Neural cell (in vitro differentiated cells): ENCODE measurements around the gene CAPN12. TPM values are rescaled to one million over a fixed set of nuclear protein-coding genes. Genes with fewer than 3 reads are reported as not detected.

Source experiments
- H2AFZ ChIP-seq: fragments of 200-600, 300-800 bp; sonication (generic), shearing (Covaris generic); 2 replicates; pipeline ENCODE4 v1.6.0; 2014; ENCODE audit warnings: low read depth, mild to moderate bottlenecking, antibody characterized with exemption, low read length, moderate library complexity
- H3F3A ChIP-seq: fragments of 200-600 bp; shearing (Covaris generic); 2 replicates; pipeline ENCODE4 v1.6.1; 2016; ENCODE audit warnings: mild to moderate bottlenecking, moderate library complexity, mixed read lengths, antibody characterized with exemption, low read length; ENCODE audit not compliant: insufficient read depth, poor library complexity, severe bottlenecking
- H3K27ac ChIP-seq: fragments of 200-600, 300-800 bp; sonication (generic), shearing (Covaris generic); 2 replicates; pipeline ENCODE4 v1.5.1; 2014; ENCODE audit warnings: mild to moderate bottlenecking, low read length, moderate library complexity
- H3K27me3 ChIP-seq: fragments of 300-800, 200-600 bp; sonication (generic), shearing (Covaris generic); 2 replicates; pipeline ENCODE4 v1.6.0; 2014; ENCODE audit warnings: mild to moderate bottlenecking, low read depth, low read length, moderate library complexity; ENCODE audit not compliant: insufficient read depth
- H3K36me3 ChIP-seq: fragments of 300-800, 200-600 bp; sonication (generic), shearing (Covaris generic); 2 replicates; pipeline ENCODE4 v1.5.1; 2014; ENCODE audit warnings: mild to moderate bottlenecking, antibody characterized with exemption, low read length, moderate library complexity; ENCODE audit not compliant: insufficient read depth
- H3K4me2 ChIP-seq: fragments of 300-800, 200-600 bp; sonication (generic), shearing (Covaris generic); 2 replicates; pipeline ENCODE4 v1.6.0; 2014; ENCODE audit warnings: mild to moderate bottlenecking, low read length
- H3K4me3 ChIP-seq: fragments of 300-800, 200-600 bp; sonication (generic), shearing (Covaris generic); 2 replicates; pipeline ENCODE4 v1.5.1; 2014; ENCODE audit warnings: mild to moderate bottlenecking, low read length, moderate library complexity
- H3K79me2 ChIP-seq: fragments of 200-600 bp; shearing (Covaris generic); replicated peaks from 2 replicates; pipeline ENCODE4 v1.6.0; 2014; ENCODE audit warnings: mild to moderate bottlenecking, low read length, moderate library complexity; ENCODE audit not compliant: insufficient read depth
- H3K9ac ChIP-seq: fragments of 300-800, 200-600 bp; sonication (generic), shearing (Covaris generic); 2 replicates; pipeline ENCODE4 v1.6.1; 2016; ENCODE audit warnings: mild to moderate bottlenecking, low read length, mixed read lengths
- H3K9me2 ChIP-seq: fragments of 200-600 bp; shearing (Covaris generic); 2 replicates; pipeline ENCODE4 v1.6.1; 2016; ENCODE audit warnings: mild to moderate bottlenecking, low read length, mixed read lengths; ENCODE audit not compliant: insufficient read depth
- H3K9me3 ChIP-seq: fragments of 200-600, 300-800 bp; sonication (generic), shearing (Covaris generic); 2 replicates; pipeline ENCODE4 v1.6.1; 2016; ENCODE audit warnings: mild to moderate bottlenecking, mixed run types, low read length, moderate library complexity, mixed read lengths
- H4K20me1 ChIP-seq: fragments of 200-600 bp; shearing (Covaris generic); 2 replicates; pipeline ENCODE4 v1.6.1; 2016; ENCODE audit warnings: mild to moderate bottlenecking, mixed run types; ENCODE audit not compliant: insufficient read depth
- EP300 ChIP-seq: fragments of 450-650 bp; conservative IDR thresholded peaks from 2 replicates; pipeline ENCODE4 v1.6.1; 2014; ENCODE audit warnings: antibody characterized with exemption, mild to moderate bottlenecking, moderate library complexity; ENCODE audit not compliant: poor library complexity, severe bottlenecking
- EZH2 ChIP-seq: fragments of 200-600, 300-800 bp; shearing (Covaris generic), sonication (generic); IDR thresholded peaks from 2 replicates; pipeline ENCODE4 v1.6.1; 2014; ENCODE audit warnings: antibody characterized with exemption, low read length, borderline replicate concordance, mild to moderate bottlenecking; ENCODE audit not compliant: insufficient read depth, poor library complexity, severe bottlenecking
- MXI1 ChIP-seq: fragments of 450-650 bp; conservative IDR thresholded peaks from 2 replicates; pipeline ENCODE4 v1.6.1; 2014; ENCODE audit warnings: antibody characterized with exemption, mild to moderate bottlenecking; ENCODE audit not compliant: poor library complexity, severe bottlenecking
- POLR2AphosphoS5 ChIP-seq: IDR thresholded peaks from 2 replicates; pipeline ENCODE4 v1.6.1; 2012
- RAD21 ChIP-seq: fragments of 450-650 bp; conservative IDR thresholded peaks from 2 replicates; pipeline ENCODE4 v1.6.1; 2014; ENCODE audit warnings: antibody characterized with exemption, mild to moderate bottlenecking, moderate library complexity
- SMC3 ChIP-seq: fragments of 450-650 bp; conservative IDR thresholded peaks from 2 replicates; pipeline ENCODE4 v1.6.1; 2014; ENCODE audit warnings: antibody characterized with exemption, mild to moderate bottlenecking, moderate library complexity; ENCODE audit not compliant: poor library complexity
- TAF1 ChIP-seq: IDR thresholded peaks from 2 replicates; pipeline ENCODE4 v1.6.1; 2012; ENCODE audit warnings: low read depth
- polyA plus RNA-seq: library from polyadenylated mRNA; depleted of rRNA; stranded (reverse); fragments of >200 nt; gene quantifications from 2 replicates; pipeline ENCODE4 v1.2.3, GENCODE V29; 2014
- TF ChIP-seq, protein P1 (sequence below): fragments of 450-650 bp; IDR thresholded peaks from 2 replicates; pipeline ENCODE4 v1.5.1; 2014; ENCODE audit warnings: antibody characterized with exemption, mild to moderate bottlenecking, moderate library complexity; ENCODE audit not compliant: poor library complexity, severe bottlenecking
- TF ChIP-seq, protein P2 (sequence below): IDR thresholded peaks from 2 replicates; pipeline ENCODE4 v1.6.1; 2012; ENCODE audit warnings: borderline replicate concordance

The CAPN12 gene
- polyA plus RNA-seq, 1 donor from 2014 or later: not detected

DNA sequence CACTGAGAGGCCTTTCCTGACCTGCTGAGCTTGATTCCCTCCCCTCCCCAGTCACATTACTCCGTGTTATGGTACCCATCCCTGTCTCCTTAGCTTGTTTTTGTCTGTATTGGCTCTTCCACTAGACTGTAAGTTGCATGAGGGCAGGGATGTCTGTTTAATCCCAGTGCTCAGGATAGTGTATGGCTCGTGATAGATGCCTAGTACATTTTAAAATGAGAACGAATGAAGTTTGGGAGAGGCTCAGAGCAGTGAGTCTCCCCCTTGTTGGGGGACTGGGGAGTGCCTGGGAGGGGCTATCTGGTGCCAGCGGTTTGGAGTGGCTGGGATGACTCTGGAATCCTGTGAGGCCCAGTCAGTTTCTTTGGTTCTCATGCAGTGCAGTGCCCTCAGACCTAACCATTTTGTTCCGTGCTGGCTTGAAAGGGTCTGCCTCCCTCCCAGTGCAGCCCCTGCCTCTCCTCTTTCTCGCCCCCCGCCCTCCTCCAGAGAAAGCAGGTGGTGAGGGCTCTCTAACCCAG is 61.3 kb downstream of the CAPN12 start:
- Histone ChIP-seq H4K20me1 (no peaks in the 10 kb centered on the region), H3K9me2 (no peaks in the 10 kb centered on the region), H3K9ac (no peak overlapping the region), H2AFZ (no peak overlapping the region), H3K4me2 (no peak overlapping the region), H3K79me2 (peaks cover 21% of the 10 kb centered on the region), H3K36me3 (no peaks in the 10 kb centered on the region), H3F3A (no peaks in the 10 kb centered on the region), H3K4me3 (no peak overlapping the region), H3K27me3 (no peaks in the 10 kb centered on the region), H3K9me3 (no peaks in the 10 kb centered on the region), H3K27ac (no peak overlapping the region)
- TF ChIP-seq TAF1 (no peak), EZH2 (no peak), RAD21 (no peak), MXI1 (no peak), SMC3 (no peak), EP300 (no peak), POLR2AphosphoS5 (no peak)
- TF ChIP-seq, protein P1, sequence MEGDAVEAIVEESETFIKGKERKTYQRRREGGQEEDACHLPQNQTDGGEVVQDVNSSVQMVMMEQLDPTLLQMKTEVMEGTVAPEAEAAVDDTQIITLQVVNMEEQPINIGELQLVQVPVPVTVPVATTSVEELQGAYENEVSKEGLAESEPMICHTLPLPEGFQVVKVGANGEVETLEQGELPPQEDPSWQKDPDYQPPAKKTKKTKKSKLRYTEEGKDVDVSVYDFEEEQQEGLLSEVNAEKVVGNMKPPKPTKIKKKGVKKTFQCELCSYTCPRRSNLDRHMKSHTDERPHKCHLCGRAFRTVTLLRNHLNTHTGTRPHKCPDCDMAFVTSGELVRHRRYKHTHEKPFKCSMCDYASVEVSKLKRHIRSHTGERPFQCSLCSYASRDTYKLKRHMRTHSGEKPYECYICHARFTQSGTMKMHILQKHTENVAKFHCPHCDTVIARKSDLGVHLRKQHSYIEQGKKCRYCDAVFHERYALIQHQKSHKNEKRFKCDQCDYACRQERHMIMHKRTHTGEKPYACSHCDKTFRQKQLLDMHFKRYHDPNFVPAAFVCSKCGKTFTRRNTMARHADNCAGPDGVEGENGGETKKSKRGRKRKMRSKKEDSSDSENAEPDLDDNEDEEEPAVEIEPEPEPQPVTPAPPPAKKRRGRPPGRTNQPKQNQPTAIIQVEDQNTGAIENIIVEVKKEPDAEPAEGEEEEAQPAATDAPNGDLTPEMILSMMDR: no peak
- TF ChIP-seq, protein P2, sequence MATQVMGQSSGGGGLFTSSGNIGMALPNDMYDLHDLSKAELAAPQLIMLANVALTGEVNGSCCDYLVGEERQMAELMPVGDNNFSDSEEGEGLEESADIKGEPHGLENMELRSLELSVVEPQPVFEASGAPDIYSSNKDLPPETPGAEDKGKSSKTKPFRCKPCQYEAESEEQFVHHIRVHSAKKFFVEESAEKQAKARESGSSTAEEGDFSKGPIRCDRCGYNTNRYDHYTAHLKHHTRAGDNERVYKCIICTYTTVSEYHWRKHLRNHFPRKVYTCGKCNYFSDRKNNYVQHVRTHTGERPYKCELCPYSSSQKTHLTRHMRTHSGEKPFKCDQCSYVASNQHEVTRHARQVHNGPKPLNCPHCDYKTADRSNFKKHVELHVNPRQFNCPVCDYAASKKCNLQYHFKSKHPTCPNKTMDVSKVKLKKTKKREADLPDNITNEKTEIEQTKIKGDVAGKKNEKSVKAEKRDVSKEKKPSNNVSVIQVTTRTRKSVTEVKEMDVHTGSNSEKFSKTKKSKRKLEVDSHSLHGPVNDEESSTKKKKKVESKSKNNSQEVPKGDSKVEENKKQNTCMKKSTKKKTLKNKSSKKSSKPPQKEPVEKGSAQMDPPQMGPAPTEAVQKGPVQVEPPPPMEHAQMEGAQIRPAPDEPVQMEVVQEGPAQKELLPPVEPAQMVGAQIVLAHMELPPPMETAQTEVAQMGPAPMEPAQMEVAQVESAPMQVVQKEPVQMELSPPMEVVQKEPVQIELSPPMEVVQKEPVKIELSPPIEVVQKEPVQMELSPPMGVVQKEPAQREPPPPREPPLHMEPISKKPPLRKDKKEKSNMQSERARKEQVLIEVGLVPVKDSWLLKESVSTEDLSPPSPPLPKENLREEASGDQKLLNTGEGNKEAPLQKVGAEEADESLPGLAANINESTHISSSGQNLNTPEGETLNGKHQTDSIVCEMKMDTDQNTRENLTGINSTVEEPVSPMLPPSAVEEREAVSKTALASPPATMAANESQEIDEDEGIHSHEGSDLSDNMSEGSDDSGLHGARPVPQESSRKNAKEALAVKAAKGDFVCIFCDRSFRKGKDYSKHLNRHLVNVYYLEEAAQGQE: no peak

- H2AFZ ChIP-seq: no peak overlapping the region
- no peaks in the 10 kb centered on the region for H3K36me3 ChIP-seq
- no peaks in the 10 kb centered on the region for H3F3A ChIP-seq
- H3K27ac ChIP-seq: no peak overlapping the region
- TF ChIP-seq RAD21: no peak
- no peak for TF ChIP-seq EP300
- TF ChIP-seq, protein P2: no peak
- TF ChIP-seq POLR2AphosphoS5: no peak
- TF ChIP-seq EZH2: no peak
- no peak for TF ChIP-seq SMC3
- TF ChIP-seq MXI1: no peak
- TF ChIP-seq TAF1: no peak
- TF ChIP-seq, protein P1: no peak
- H3K9me3 ChIP-seq: no peaks in the 10 kb centered on the region
- no peak overlapping the region for H3K9ac ChIP-seq
- H3K27me3 ChIP-seq: no peaks in the 10 kb centered on the region
- H3K4me2 ChIP-seq: no peak overlapping the region
- peaks cover 16% of the 10 kb centered on the region for H3K79me2 ChIP-seq
- H3K9me2 ChIP-seq: no peaks in the 10 kb centered on the region
- H3K4me3 ChIP-seq: no peak overlapping the region
- H4K20me1 ChIP-seq: no peaks in the 10 kb centered on the region
Observed at GRCh38 chr19:38682195-38682867, 61.9 kb downstream of the CAPN12 start.
